GM12865 (cell line): ENCODE measurements around the gene PCNT.

Experiments
- DNase-seq: peaks from one replicate; pipeline ENCODE4 v3.0.0; 2010; ENCODE audit warnings: low read depth
- H3K4me3 ChIP-seq: 2 replicates; pipeline ENCODE4 v1.5.1; 2011; ENCODE audit warnings: mild to moderate bottlenecking, low read depth, low read length, control low read depth
- CTCF ChIP-seq: IDR thresholded peaks from 2 replicates; pipeline ENCODE4 v1.5.1; 2011; ENCODE audit warnings: low read length, control low read depth, low read depth, inconsistent platforms; ENCODE audit not compliant: insufficient read depth; ENCODE audit errors: missing control alignments

Gene PCNT

GRCh38 chr21:46347203-46347550 is 23.2 kb downstream of the PCNT start:
- TF ChIP-seq CTCF = no peak
- no peak overlapping the region for H3K4me3 ChIP-seq
- no peak for DNase-seq

DNA sequence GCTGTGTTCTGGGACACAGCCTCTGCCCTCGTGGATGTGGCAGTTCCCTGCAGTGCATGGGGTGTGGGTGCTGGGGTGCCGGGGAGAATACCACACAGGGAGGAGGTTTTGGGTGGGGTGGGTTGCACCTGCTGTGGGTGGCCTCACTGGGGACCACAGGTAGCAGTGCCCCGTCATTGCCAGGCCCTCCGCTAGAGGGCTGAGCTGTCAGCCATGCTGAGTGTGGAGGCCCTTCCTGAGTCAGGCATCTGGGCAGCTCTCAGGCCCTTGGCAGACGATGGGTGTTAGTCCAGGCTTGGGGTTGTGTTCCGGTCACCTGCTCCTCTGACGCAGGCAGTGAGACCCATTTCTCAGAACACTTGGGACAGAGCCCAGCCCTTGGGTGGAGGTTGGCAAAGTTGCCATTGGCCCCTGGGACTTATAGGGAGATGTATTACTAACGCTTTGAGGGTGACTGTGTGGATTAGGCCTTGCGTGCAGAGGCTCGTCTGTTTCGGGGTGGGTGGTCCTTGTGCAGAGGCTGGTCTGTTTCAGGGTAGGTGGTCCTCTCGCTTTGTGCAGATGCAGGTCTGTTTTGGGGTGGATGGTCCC is 23.9 kb downstream of the PCNT start:
- no peak for TF ChIP-seq CTCF
- H3K4me3 ChIP-seq = no peak overlapping the region
- DNase-seq = no peak

GRCh38 chr21:46349134-46349760 is 25.3 kb downstream of the PCNT start:
- TF ChIP-seq CTCF = no peak
- DNase-seq = no peak
- H3K4me3 ChIP-seq = no peak overlapping the region

DNA sequence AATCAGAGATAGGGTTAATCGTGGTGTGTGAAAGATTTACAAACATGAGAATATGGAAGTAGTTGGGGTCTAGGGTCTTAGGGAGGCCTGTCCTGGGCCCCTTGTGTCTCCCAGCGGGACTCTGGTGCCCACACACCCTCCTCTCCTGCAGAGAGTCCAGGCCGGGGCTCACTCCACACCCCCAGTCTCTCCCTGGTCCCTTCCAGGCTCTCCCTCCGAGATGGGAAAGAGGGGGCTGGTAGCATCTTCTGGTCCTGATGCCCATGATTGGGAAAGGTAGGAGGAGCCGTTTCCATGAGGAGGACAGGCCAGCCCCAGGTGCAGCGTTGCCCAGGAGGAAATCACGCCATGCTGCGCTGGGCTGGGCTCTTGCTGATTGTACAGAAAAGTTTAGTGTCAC is 26.6 kb downstream of the PCNT start:
- DNase-seq = no peak
- no peak for TF ChIP-seq CTCF
- no peak overlapping the region for H3K4me3 ChIP-seq

GRCh38 chr21:46350981-46351380 is 27.0 kb downstream of the PCNT start:
- TF ChIP-seq CTCF = no peak
- no peak for DNase-seq

GRCh38 chr21:46351476-46352163 is 27.7 kb downstream of the PCNT start:
- no peak for DNase-seq
- TF ChIP-seq CTCF = no peak
- H3K4me3 ChIP-seq = no peak overlapping the region

More at GRCh38 chr21:46350981-46351380, 27.0 kb downstream of the PCNT start:
- H3K4me3 ChIP-seq = no peak overlapping the region
